Measurements from ENCODE around the gene ZSCAN22. TPM values are rescaled to one million over a fixed set of nuclear protein-coding genes. Genes with fewer than 3 reads are reported as not detected.

ZSCAN22 gene
- total RNA-seq, 5 donors from 2014 or later (not counting 1 experiment from before 2014, with no cell fraction given) = 1.9 to 6.9 (median 6.2) TPM

DNA sequence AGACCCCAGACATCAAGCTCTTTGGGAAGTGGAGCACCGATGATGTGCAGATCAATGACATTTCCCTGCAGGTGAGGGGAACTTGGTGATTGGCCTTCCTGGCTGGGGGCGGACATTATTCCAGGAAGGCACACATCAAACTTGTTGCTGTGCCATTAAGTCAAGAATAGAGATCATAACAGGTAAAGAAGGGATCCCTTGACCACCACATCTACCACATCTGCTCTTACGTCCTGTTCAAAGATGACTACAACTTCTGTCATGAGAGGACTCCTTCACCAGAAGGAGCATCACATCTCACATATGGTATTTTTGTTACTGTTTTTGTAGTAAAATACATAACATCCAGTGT is 61.4 kb downstream of the ZSCAN22 start:
- Histone ChIP-seq H3K9me3 (no peaks in the 10 kb centered on the region), H3K27me3 (replicated peaks in 1 of 2; ENCODE audit: control insufficient read depth in 2 of 2, extremely low read depth in 1 of 2, insufficient read depth in 2 of 2, low read length in 1 of 2) (no peaks in the 10 kb centered on the region), H3K4me3 (ENCODE audit: control insufficient read depth in 1 of 2, extremely low read depth in 1 of 2, low read length in 1 of 2) (peak overlapping the region; percentile 66 to 80), H3K36me3 (ENCODE audit: control insufficient read depth in 2 of 2, extremely low read depth in 1 of 2, insufficient read depth in 1 of 2, low read length in 1 of 2) (peaks cover 4 to 38% of the 10 kb centered on the region in 2 donors), H3K4me1 (ENCODE audit: control insufficient read depth in 1 of 2, extremely low read depth in 1 of 2, insufficient read depth in 2 of 2, low read length in 2 of 2) (peaks cover 14 to 37% of the 10 kb centered on the region in 2 experiments), H3K27ac (ENCODE audit: low read length) (no peak overlapping the region)
- peaks cover 43 to 48% (median 45%) of the 10 kb centered on the region in 3 donors for H3K4me1 Mint-ChIP-seq
- ATAC-seq (replicated peaks in 1 of 4) (no peak), DNase-seq (no peak)
- no CpG with 5 or more reads among the region's 3 CpGs for WGBS (ENCODE audit: insufficient coverage)
- POLR2A ChIA-PET = no interaction called here
- CTCF ChIA-PET = no interaction called here
- peak overlapping the region; percentile 92 to 93 (median 93) for H3K4me3 Mint-ChIP-seq
- peak overlapping the region in 1 of 2 donors; percentile 55 for H3K27ac Mint-ChIP-seq
- peaks cover 24% of the 10 kb centered on the region for H3K36me3 Mint-ChIP-seq
- H3K9me3 Mint-ChIP-seq = no peaks in the 10 kb centered on the region
- no peaks in the 10 kb centered on the region for H3K27me3 Mint-ChIP-seq

Other genes starting within 250 kb of the ZSCAN22 start
- 10 to 100 TPM; 45.3 to 62.6 (median 52.4) TPM for gene ZSCAN18, start 228.8 kb upstream of the ZSCAN22 start, total RNA-seq
- gene ZNF329, start 176.2 kb upstream of the ZSCAN22 start, total RNA-seq = 10 to 100 TPM; 11.5 to 14.9 (median 14.1) TPM
- gene ZNF274, start 143.9 kb upstream of the ZSCAN22 start, total RNA-seq = 10 to 100 TPM; 44.9 to 70.7 (median 63.4) TPM
- 10 to 100 TPM; 23.4 to 54.0 (median 47.1) TPM for gene ZNF544, start 98.1 kb upstream of the ZSCAN22 start, total RNA-seq
- gene ZNF8, start 48.0 kb upstream of the ZSCAN22 start, total RNA-seq = 10 to 100 TPM in 2 of 5 donors, 1 to 10 TPM in 3; 8.6 to 11.0 (median 9.2) TPM
- gene ERVK3-1, start 21.6 kb upstream of the ZSCAN22 start, total RNA-seq = 100 to 1,000 TPM in 2 of 5 donors, 10 to 100 TPM in 3; 68.0 to 137 (median 81.9) TPM
- 10 to 100 TPM; 15.4 to 31.1 (median 19.3) TPM for gene A1BG, start 26.5 kb downstream of the ZSCAN22 start, total RNA-seq
- gene ZNF497, start 35.8 kb downstream of the ZSCAN22 start, total RNA-seq = 1 to 10 TPM in 4 of 5 donors, under 1 TPM in 1; 0.98 to 3.4 (median 2.2) TPM
- gene ZNF837, start 54.0 kb downstream of the ZSCAN22 start, total RNA-seq = 1 to 10 TPM; 1.7 to 6.0 (median 5.0) TPM
- 1,000 to 10,000 TPM; 1,332 to 1,813 (median 1,414) TPM for gene RPS5, start 60.3 kb downstream of the ZSCAN22 start, total RNA-seq
- gene RNF225, start 68.7 kb downstream of the ZSCAN22 start, total RNA-seq = 1 to 10 TPM in 1 of 5 donors, under 1 TPM in 3, not detected in 1; 0.44 to 1.9 (median 0.51) TPM
- 10 to 100 TPM in 2 of 5 donors, 1 to 10 TPM in 3; 4.3 to 13.3 (median 9.4) TPM for gene ZNF584, start 81.7 kb downstream of the ZSCAN22 start, total RNA-seq
- 1 to 10 TPM; 1.4 to 8.5 (median 4.9) TPM for gene ZNF132, start 113.2 kb downstream of the ZSCAN22 start, total RNA-seq
- gene ZNF324B, start 124.6 kb downstream of the ZSCAN22 start, total RNA-seq = 10 to 100 TPM in 4 of 5 donors, 1 to 10 TPM in 1; 9.5 to 17.2 (median 15.7) TPM
- gene ZNF324, start 140.1 kb downstream of the ZSCAN22 start, total RNA-seq = 10 to 100 TPM; 17.9 to 33.2 (median 28.2) TPM
- gene ZNF446, start 149.4 kb downstream of the ZSCAN22 start, total RNA-seq = 10 to 100 TPM; 12.0 to 20.5 (median 18.9) TPM
- 10 to 100 TPM in 4 of 5 donors, 1 to 10 TPM in 1; 8.4 to 18.3 (median 14.6) TPM for gene SLC27A5, start 185.0 kb downstream of the ZSCAN22 start, total RNA-seq
- gene ZBTB45, start 192.8 kb downstream of the ZSCAN22 start, total RNA-seq = 10 to 100 TPM in 4 of 5 donors, 1 to 10 TPM in 1; 8.3 to 27.8 (median 24.5) TPM
- 100 to 1,000 TPM; 374 to 574 (median 403) TPM for gene TRIM28, start 217.1 kb downstream of the ZSCAN22 start, total RNA-seq
- gene CHMP2A, start 228.1 kb downstream of the ZSCAN22 start, total RNA-seq = 10 to 100 TPM; 61.5 to 82.9 (median 79.3) TPM
- 10 to 100 TPM; 35.6 to 53.5 (median 48.6) TPM for gene UBE2M, start 231.6 kb downstream of the ZSCAN22 start, total RNA-seq
- gene MZF1, start 246.3 kb downstream of the ZSCAN22 start, total RNA-seq = 10 to 100 TPM; 37.0 to 59.3 (median 47.2) TPM

Data from T-cell (primary cell).